GM12874 (cell line): ENCODE results near the gene ERAP2.

Experiments
- TF ChIP-seq, protein P1 (sequence below): IDR thresholded peaks from 2 replicates; pipeline ENCODE4 v1.5.1; 2011; ENCODE audit warnings: low read depth, mild to moderate bottlenecking, control low read depth, low read length, moderate library complexity; ENCODE audit not compliant: insufficient read depth

Gene ERAP2

DNA sequence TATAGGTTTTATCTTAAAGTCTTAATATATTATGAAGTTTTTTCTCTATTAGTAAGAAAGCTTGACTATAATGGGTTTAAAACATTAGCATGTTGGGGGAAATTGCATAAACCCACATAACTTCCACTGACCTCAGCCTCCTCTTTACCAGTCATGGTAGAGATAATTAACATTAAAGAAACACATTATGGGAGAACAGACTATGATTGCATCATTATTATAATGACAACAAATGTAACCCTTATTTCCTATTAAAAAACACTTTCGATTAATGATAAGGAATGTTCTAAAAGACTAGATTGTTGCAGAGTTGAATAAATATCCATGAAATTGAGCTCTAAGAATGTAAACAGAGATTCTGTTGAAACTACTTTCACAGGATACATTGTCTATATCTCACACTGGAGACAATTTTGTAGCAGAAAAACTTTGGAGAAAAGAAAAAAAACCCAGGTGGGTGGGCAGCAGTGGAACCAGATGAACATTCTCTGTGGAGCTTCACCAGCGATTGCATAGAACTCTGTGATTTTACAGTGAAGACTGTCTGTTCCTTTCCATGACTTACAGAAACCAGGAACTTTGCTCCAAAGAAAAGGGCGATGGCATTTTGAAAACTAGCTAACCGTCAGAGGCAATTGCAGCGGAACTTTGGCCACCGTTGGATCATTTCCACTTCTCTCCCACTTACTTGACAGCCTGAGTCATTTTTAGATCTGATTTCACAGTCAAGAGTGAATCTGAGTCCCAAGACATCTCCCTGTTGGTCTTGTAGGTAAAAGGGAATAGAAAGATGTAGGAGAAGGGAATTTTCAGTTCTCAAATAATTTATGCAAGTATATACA is 21.0 kb upstream of the ERAP2 start:
- TF ChIP-seq, protein P1, sequence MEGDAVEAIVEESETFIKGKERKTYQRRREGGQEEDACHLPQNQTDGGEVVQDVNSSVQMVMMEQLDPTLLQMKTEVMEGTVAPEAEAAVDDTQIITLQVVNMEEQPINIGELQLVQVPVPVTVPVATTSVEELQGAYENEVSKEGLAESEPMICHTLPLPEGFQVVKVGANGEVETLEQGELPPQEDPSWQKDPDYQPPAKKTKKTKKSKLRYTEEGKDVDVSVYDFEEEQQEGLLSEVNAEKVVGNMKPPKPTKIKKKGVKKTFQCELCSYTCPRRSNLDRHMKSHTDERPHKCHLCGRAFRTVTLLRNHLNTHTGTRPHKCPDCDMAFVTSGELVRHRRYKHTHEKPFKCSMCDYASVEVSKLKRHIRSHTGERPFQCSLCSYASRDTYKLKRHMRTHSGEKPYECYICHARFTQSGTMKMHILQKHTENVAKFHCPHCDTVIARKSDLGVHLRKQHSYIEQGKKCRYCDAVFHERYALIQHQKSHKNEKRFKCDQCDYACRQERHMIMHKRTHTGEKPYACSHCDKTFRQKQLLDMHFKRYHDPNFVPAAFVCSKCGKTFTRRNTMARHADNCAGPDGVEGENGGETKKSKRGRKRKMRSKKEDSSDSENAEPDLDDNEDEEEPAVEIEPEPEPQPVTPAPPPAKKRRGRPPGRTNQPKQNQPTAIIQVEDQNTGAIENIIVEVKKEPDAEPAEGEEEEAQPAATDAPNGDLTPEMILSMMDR, result no peak

DNA sequence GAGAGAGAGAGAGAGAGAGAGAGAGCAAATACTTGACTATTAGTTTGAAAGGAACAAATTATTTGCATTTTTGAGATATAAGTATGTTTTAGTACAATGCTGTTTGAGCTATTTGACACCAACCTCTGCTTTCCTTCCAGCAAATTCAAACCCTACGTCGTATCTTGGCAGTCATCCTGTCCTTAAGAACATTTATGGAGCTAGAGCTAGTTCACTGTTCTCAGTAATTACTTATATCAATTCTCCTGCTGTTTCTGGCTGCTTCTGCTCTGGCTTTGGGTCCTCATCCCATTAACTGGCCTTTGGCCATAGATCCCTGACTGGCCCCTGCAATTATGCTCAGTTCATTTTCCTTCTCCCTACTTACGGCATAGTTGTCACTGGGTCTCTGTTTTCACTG is 19.9 kb upstream of the ERAP2 start:
- TF ChIP-seq, protein P1, result no peak

DNA sequence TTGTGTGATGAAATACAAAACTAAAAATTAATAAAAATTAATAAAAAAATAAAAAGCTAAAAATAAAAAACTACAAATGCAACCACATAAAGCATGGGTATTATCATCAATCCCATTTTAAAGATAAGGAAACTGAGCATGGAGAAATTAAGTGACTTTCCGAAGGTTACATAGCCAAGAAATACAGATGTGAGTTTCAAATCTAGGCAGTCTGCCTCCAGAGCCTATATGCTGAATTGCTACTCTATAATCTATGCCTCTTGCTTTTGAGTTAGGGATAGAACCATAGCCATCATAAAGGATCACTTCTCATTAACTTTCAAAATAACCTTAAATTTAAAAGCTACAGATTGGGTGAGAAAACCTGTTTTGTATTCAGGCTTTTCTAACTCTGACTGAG is 18.8 kb upstream of the ERAP2 start:
- TF ChIP-seq, protein P1, result no peak

DNA sequence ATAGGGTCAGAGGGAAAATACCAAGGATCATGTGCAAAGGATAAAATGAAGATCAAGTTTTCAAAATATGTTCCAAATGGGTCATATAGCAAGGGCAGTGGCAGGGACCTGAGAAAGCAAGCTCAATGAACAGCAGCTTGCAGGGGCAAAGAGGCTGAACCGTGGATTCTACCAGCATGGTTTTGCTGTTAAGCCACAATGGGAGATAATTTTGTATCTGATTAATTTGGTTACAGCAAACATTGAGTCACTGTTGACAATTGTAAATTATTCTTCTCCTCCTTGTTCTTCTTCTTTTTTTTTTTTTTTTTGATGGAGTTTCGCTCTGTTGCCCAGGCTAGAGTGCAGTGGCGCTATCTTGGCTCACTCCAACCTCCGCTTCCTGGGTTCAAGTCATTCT is 18.4 kb upstream of the ERAP2 start:
- TF ChIP-seq, protein P1, result no peak

DNA sequence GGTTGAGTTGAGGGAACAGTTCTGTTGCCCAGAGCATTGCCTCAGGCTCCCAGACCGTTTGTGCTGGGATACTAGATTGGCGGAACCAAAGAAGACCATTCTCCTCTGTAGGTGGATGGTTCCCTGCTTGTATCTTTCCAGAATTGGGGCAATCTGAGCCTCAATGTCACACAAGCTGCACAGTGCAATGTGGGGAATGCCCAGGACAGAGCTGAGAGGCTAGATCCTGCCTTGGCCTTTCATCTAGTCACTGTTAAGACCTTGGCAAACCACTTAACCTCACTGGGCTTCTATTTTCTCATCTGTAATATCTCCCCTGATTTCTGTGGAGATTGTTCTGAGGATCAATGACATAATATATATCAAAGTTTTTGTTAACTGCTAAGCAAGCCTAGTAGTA is 16.9 kb upstream of the ERAP2 start:
- TF ChIP-seq, protein P1, result no peak

DNA sequence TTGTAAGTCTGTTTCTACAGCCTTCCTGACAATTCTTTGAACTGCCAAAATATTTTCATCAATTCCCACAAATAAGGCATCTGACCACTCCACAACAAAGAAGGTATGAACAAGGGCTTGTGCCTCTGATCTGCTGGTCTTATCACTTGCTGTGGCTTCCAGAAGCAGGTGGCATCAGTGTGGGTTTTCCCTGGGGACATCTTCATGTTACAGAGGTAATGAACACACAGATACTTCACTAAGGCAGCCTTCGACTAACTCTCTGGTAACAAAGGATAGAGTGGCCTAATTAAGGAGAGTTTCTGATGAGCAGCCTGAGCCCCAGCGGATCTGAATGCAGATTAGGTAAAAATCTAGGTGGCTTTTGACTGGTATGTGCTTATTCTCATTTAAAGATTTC is 15.2 kb upstream of the ERAP2 start:
- TF ChIP-seq, protein P1, result no peak

DNA sequence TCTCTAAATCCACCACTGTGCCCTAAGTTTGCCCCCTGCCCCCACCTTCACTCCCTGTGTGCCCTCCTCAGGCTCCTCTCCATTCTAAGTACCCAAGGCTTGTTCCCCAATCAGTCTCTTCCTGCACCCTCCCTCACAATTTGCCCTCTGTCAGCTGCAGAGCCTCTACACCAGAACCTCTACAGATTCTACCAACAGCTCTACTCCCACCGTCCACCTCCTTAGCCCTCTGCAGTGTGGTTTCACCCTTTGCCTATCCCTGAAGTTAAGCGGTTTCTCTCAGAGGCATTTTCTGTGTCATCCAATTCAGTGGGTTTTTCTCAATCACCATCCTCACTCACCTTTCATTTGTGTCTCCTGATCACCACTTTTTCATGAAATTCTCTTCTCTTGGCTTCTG is 13.2 kb upstream of the ERAP2 start:
- TF ChIP-seq, protein P1, result no peak
